NB4 (cell line): Measurements from ENCODE around the gene ZNF524.

Experiments
- MYC ChIP-seq: IDR thresholded peaks from 2 replicates; pipeline ENCODE4 v1.6.1; 2011; ENCODE audit warnings: low read depth, low read length
- POLR2A ChIP-seq: IDR thresholded peaks from 2 replicates; pipeline ENCODE4 v1.6.1; 2011; ENCODE audit warnings: mild to moderate bottlenecking; ENCODE audit not compliant: insufficient read length; ENCODE audit errors: extremely low read depth
- TF ChIP-seq, protein P1 (sequence below): IDR thresholded peaks from one replicate; pipeline ENCODE4 v1.5.1; 2012; ENCODE audit warnings: low read depth, low read length
- TF ChIP-seq, protein P2 (sequence below): IDR thresholded peaks from 2 replicates; pipeline ENCODE4 v1.6.1; 2011; ENCODE audit warnings: low read depth, low read length

DNA sequence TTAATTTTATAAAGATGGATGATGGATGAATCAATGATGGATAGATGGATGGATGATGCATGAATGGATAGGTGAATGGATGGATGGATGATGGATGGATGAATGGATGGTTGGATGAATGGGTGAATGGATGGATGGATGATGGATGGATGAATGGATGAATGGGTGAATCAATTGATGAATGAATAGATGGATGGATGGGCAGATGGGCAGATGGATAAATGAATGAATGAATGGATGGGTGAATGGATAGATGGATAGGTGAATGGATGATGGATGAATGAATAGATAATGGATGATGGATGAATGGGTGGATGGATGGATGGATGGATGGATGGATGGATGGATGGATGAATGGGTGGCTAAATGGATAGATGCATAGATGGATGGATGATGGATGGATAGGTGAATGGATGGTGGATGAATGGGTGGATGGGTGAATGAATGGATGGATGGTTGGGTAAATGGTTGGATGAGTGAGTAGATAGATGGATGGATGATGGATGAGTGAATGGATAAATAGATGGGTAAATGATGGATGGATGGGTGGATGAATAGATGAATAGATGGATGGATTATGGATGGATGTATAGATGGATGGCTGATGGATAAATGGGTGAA lies 32.3 kb upstream of the ZNF524 start:
- TF ChIP-seq, protein P1, sequence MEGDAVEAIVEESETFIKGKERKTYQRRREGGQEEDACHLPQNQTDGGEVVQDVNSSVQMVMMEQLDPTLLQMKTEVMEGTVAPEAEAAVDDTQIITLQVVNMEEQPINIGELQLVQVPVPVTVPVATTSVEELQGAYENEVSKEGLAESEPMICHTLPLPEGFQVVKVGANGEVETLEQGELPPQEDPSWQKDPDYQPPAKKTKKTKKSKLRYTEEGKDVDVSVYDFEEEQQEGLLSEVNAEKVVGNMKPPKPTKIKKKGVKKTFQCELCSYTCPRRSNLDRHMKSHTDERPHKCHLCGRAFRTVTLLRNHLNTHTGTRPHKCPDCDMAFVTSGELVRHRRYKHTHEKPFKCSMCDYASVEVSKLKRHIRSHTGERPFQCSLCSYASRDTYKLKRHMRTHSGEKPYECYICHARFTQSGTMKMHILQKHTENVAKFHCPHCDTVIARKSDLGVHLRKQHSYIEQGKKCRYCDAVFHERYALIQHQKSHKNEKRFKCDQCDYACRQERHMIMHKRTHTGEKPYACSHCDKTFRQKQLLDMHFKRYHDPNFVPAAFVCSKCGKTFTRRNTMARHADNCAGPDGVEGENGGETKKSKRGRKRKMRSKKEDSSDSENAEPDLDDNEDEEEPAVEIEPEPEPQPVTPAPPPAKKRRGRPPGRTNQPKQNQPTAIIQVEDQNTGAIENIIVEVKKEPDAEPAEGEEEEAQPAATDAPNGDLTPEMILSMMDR = no peak
- TF ChIP-seq POLR2A (no peak), MYC (no peak)
- TF ChIP-seq, protein P2, sequence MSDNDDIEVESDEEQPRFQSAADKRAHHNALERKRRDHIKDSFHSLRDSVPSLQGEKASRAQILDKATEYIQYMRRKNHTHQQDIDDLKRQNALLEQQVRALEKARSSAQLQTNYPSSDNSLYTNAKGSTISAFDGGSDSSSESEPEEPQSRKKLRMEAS = no peak
